ENCODE results near the gene FZD1. TPM values are rescaled to one million over a fixed set of nuclear protein-coding genes. Genes with fewer than 3 reads are reported as not detected.

Gene FZD1
- total RNA-seq, 1 donor from 2014 or later, result 8.6 TPM

- intact Hi-C loops (cut with DNase I), result no loop called here
- DNase-seq (no peak), ATAC-seq (ENCODE audit: poor library complexity) (no peak)
Observed at GRCh38 chr7:91251877-91252276, 12.4 kb upstream of the FZD1 start.

GRCh38 chr7:91263384-91264045 lies 718 bp upstream of the FZD1 start:
- DNase-seq (peak; percentile 63), ATAC-seq (ENCODE audit: poor library complexity) (peak; percentile 34)
- intact Hi-C loops (cut with DNase I), result loop anchor here (10.0 kb wide), 1 partner anchor 179 kb away; no protein-coding TSS in a partner anchor

- intact Hi-C loops (cut with DNase I), result loop anchor here (10.0 kb wide), 1 partner anchor 180 kb away; no protein-coding TSS in a partner anchor
- peak; percentile 31 for ATAC-seq (ENCODE audit: poor library complexity)
- peak; percentile 77 for DNase-seq
Observed at GRCh38 chr7:91264924-91265681, 870 bp downstream of the FZD1 start.

GRCh38 chr7:91265693-91266066 lies 1.4 kb downstream of the FZD1 start:
- peak; percentile 41 for DNase-seq
- intact Hi-C loops (cut with DNase I), result loop anchor here (10.0 kb wide), 1 partner anchor 181 kb away; no protein-coding TSS in a partner anchor

GRCh38 chr7:91266067-91266688 lies 1.9 kb downstream of the FZD1 start:
- no peak for ATAC-seq (ENCODE audit: poor library complexity)
- DNase-seq, result peak; percentile 56
- intact Hi-C loops (cut with DNase I), result loop anchor here (10.0 kb wide), 1 partner anchor 181 kb away; no protein-coding TSS in a partner anchor

More at GRCh38 chr7:91265693-91266066, 1.4 kb downstream of the FZD1 start:
- no peak for ATAC-seq (ENCODE audit: poor library complexity)

- intact Hi-C loops (cut with DNase I), result loop anchor here (10.0 kb wide), 1 partner anchor 182 kb away; no protein-coding TSS in a partner anchor
Observed at GRCh38 chr7:91266689-91267090, 2.5 kb downstream of the FZD1 start.

GRCh38 chr7:91267171-91267955 lies 3.1 kb downstream of the FZD1 start:
- ATAC-seq (ENCODE audit: poor library complexity), result no peak
- intact Hi-C loops (cut with DNase I), result loop anchor here (10.0 kb wide), 1 partner anchor 183 kb away; no protein-coding TSS in a partner anchor
- DNase-seq, result peak; percentile 46

More at GRCh38 chr7:91266689-91267090, 2.5 kb downstream of the FZD1 start:
- ATAC-seq (ENCODE audit: poor library complexity), result no peak
- DNase-seq, result no peak

DNA sequence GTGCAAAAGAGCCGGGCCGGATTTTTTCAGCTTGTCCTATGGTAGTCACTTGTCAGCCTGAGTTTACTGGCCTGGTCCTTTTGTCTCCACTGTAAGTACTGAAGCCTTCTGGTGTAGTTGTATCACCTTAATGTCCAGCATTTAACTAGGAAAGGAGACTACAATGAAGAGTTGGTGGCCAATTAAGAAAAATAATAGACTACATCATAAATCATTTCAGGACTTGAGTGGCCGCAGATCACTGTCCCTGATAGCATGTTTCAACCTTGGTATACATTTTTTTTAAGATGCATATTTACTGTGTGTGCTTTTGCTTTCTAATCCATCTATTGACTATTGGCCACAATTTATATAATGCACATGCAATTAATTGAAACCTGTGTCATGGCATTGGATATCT lies 6.1 kb downstream of the FZD1 start:
- DNase-seq (no peak), ATAC-seq (ENCODE audit: poor library complexity) (no peak)
- intact Hi-C loops (cut with DNase I), result no loop called here

DNA sequence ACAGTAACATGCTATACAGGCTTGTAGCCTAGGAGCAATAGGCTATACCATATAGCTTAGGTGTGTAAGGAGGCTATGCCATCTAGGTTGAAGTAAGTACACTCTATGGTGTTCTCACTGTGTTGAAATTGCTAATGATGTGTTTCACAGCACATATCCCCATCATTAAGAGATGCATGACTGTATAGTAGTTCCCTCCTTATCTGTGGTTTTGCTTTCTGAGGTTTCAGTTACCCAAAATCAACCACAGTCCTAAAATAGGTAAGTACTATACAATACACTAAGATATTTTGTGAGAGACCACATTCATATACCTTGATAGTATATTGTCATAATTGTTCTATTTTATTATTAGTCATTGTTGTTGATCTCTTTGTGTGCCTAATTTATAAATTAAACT lies 12.7 kb downstream of the FZD1 start:
- DNase-seq (no peak), ATAC-seq (ENCODE audit: poor library complexity) (no peak)
- intact Hi-C loops (cut with DNase I), result no loop called here

DNA sequence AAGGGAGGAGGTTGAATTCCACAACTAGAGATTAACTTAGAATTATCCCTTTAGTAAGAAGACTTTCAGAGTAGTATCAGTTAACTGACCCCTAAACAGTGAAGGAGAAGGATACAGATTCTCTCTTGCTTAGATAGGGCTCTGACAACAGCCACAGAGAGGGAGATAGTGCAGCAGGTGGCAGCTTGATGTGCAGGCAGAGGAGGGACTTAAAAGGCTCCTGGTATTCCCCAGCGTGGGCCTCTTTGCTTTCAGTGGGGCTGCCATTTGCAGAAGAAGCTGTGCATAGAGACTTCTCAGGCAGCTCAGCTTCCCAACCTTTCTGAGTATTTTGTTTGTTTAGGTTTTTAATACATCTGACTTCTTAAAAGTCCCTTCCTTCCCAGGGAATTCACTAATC lies 16.0 kb downstream of the FZD1 start:
- intact Hi-C loops (cut with DNase I), result no loop called here
- DNase-seq, result no peak
- no peak for ATAC-seq (ENCODE audit: poor library complexity)

GRCh38 chr7:91280604-91281003 lies 16.4 kb downstream of the FZD1 start:
- intact Hi-C loops (cut with DNase I), result no loop called here
- ATAC-seq (ENCODE audit: poor library complexity) (no peak), DNase-seq (no peak)

DNA sequence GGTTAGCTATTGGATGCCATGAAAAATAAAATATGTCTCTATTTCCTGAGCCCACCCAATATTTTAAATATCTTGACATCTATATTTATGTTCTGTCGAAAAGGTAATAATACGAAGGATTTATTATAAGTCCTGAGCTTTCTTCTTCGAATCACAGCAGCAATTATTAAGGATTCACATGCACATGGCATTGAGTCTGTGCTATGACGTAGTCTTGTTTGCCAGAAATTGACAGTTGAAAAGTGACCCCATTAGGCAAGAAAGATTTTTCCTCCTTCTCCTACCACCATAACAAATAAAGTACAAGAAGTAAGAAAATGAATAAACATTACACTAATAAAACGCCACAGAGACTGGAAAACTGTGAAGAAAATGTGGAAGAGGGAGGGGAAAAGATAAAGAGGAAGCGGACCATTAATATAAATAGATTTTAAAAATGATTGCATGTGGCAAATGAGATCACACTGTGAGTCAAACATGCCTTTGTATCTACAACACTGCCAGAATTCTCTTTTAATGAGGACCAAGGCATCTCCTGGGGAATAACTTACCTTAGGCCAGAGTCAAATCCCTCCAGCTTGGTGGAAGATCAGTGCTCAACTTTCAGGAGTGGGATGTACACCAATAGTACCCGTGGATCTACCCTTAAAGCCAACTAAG lies 21.6 kb downstream of the FZD1 start:
- DNase-seq (no peak), ATAC-seq (ENCODE audit: poor library complexity) (no peak)
- intact Hi-C loops (cut with DNase I), result no loop called here

GRCh38 chr7:91286432-91286831 lies 22.2 kb downstream of the FZD1 start:
- intact Hi-C loops (cut with DNase I), result no loop called here
- DNase-seq (no peak), ATAC-seq (ENCODE audit: poor library complexity) (no peak)

- intact Hi-C loops (cut with DNase I), result no loop called here
- ATAC-seq (ENCODE audit: poor library complexity), result peak; percentile 41
- no peak for DNase-seq
Observed at GRCh38 chr7:91287371-91288084, 23.3 kb downstream of the FZD1 start.

GRCh38 chr7:91288208-91288824 lies 24.1 kb downstream of the FZD1 start:
- ATAC-seq (ENCODE audit: poor library complexity) (peak; percentile 60), DNase-seq (peak; percentile 51)
- intact Hi-C loops (cut with DNase I), result no loop called here

GRCh38 chr7:91289633-91290254 lies 25.5 kb downstream of the FZD1 start:
- intact Hi-C loops (cut with DNase I), result no loop called here
- ATAC-seq (ENCODE audit: poor library complexity) (no peak), DNase-seq (no peak)

- ATAC-seq (ENCODE audit: poor library complexity) (no peak), DNase-seq (no peak)
- intact Hi-C loops (cut with DNase I), result no loop called here
Observed at GRCh38 chr7:91291302-91291701, 27.1 kb downstream of the FZD1 start.
